Measurements from ENCODE around the gene PLEKHA8. TPM values are rescaled to one million over a fixed set of nuclear protein-coding genes. Genes with fewer than 3 reads are reported as not detected.

PLEKHA8 gene
- total RNA-seq, 2 experiments from 2014 or later = 16.8 to 17.1 TPM

- TF ChIP-seq CTCF (IDR thresholded peaks at IDR 0.05) = no peak
- DNase-seq (no peak), ATAC-seq (no peak)
- POLR2A ChIA-PET = interaction anchor here (0.9 kb wide), 1 partner anchor 15 kb away, joined by 3 read pairs; no protein-coding TSS in a partner anchor
- no peak overlapping the region for H3K27ac Mint-ChIP-seq
- no peaks in the 10 kb centered on the region for H3K4me1 Mint-ChIP-seq (ENCODE audit: low read depth)
- no peak overlapping the region for H3K4me3 Mint-ChIP-seq
- CTCF ChIA-PET = interaction anchor here (1.4 kb wide), 1 partner anchor 30 kb away, joined by 3 read pairs; no protein-coding TSS in a partner anchor
- H3K27me3 Mint-ChIP-seq = peaks cover 9% of the 10 kb centered on the region
- no peaks in the 10 kb centered on the region for H3K9me3 Mint-ChIP-seq
- H3K36me3 Mint-ChIP-seq (ENCODE audit: low read depth) = no peaks in the 10 kb centered on the region
- intact Hi-C loops (cut with micrococcal nuclease) = no loop called here
These were observed 25.1 kb upstream of the PLEKHA8 start for GRCh38 chr7:30003098-30003497.

DNA sequence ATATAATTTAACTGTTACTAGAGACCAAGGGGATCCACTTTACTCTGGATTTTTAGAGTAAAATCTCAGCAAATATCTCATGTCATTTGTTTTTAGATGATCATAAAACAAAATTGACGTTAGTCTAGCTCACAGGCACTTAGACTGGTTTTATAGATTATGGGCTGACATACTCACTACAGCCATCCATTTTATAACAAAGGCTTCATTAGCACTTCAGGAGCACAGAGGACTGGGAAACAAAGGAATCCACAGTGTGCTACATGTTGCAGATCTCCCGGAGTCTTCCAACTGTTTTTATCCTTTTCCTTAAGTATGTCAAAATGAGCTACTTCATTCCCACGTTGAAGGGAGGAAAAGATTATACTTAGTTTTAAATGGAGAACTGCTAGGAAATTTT, 22.7 kb upstream of the PLEKHA8 start:
- Mint-ChIP-seq H3K27me3 (peaks cover 3% of the 10 kb centered on the region), H3K9me3 (no peaks in the 10 kb centered on the region), H3K27ac (no peak overlapping the region), H3K4me1 (ENCODE audit: low read depth) (no peaks in the 10 kb centered on the region), H3K36me3 (ENCODE audit: low read depth) (no peaks in the 10 kb centered on the region), H3K4me3 (no peak overlapping the region)
- DNase-seq = no peak
- intact Hi-C loops (cut with micrococcal nuclease) = no loop called here
- TF ChIP-seq CTCF (IDR thresholded peaks at IDR 0.05) = no peak
- ATAC-seq = no peak
- ChIA-PET CTCF (no interaction called here), POLR2A (interaction anchor here (0.9 kb wide), 1 partner anchor 24 kb away, joined by 5 read pairs; no protein-coding TSS in a partner anchor)

DNA sequence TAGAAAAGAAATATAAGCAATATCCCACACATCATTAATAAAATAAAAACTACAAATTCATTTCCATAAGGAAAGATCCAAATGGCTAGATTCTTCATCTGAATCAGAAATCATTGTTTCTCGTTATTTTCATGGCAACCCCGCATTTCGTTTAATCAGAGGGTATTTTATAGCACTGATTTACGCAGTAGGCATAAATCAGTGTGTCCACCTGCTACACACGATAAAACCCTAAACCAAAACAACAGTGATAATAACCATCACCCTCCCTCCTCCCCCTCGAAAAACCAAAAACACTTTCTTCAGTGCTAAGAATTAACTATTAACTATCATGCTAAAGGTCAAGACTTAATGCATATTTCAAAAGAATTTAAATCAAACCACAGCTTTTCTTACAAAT, 18.2 kb upstream of the PLEKHA8 start:
- no peaks in the 10 kb centered on the region for H3K4me1 Mint-ChIP-seq (ENCODE audit: low read depth)
- intact Hi-C loops (cut with micrococcal nuclease) = no loop called here
- H3K27me3 Mint-ChIP-seq = no peaks in the 10 kb centered on the region
- peaks cover 7% of the 10 kb centered on the region for H3K36me3 Mint-ChIP-seq (ENCODE audit: low read depth)
- no peak overlapping the region for H3K27ac Mint-ChIP-seq
- CTCF ChIA-PET = no interaction called here
- H3K9me3 Mint-ChIP-seq = no peaks in the 10 kb centered on the region
- DNase-seq = no peak
- no peak for ATAC-seq
- POLR2A ChIA-PET = no interaction called here
- no peak overlapping the region for H3K4me3 Mint-ChIP-seq
- TF ChIP-seq CTCF (IDR thresholded peaks at IDR 0.05) = no peak

- peaks cover 9% of the 10 kb centered on the region for H3K36me3 Mint-ChIP-seq (ENCODE audit: low read depth)
- CTCF ChIA-PET = interaction anchor here (1.4 kb wide), 1 partner anchor 17 kb away, joined by 3 read pairs; no protein-coding TSS in a partner anchor
These were observed 15.5 kb upstream of the PLEKHA8 start for GRCh38 chr7:30012757-30013156.

DNA sequence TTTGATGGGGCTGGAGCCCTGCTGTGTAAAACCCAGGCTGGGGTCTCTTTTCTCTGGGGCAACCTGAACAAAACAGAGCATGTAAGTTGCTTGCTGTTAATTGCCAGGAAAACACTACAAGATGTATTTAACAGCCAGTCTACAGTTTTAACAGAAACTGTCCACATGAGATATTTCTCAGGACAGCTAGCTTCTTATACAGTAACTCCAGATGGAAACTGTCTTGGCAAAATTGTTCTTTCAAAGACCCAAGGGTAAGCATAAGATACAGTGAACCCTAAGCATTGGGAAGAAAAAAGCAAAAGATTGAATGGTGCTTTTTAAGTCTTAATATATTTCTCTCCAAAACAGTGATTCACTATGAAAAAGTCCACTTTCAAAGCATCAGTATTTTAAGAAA, 9.8 kb upstream of the PLEKHA8 start:
- H3K4me1 Mint-ChIP-seq (ENCODE audit: low read depth) = peaks cover 14% of the 10 kb centered on the region
- H3K9me3 Mint-ChIP-seq = no peaks in the 10 kb centered on the region
- CTCF ChIA-PET = no interaction called here
- H3K36me3 Mint-ChIP-seq (ENCODE audit: low read depth) = peaks cover 8% of the 10 kb centered on the region
- DNase-seq = no peak
- no peak for ATAC-seq
- POLR2A ChIA-PET = no interaction called here
- TF ChIP-seq CTCF (IDR thresholded peaks at IDR 0.05) = no peak
- no peak overlapping the region for H3K27ac Mint-ChIP-seq
- no peaks in the 10 kb centered on the region for H3K27me3 Mint-ChIP-seq
- H3K4me3 Mint-ChIP-seq = no peak overlapping the region
- intact Hi-C loops (cut with micrococcal nuclease) = no loop called here

More at GRCh38 chr7:30012757-30013156, 15.5 kb upstream of the PLEKHA8 start:
- POLR2A ChIA-PET = no interaction called here
- DNase-seq (no peak), ATAC-seq (no peak)
- Mint-ChIP-seq H3K4me1 (ENCODE audit: low read depth) (no peaks in the 10 kb centered on the region), H3K9me3 (no peaks in the 10 kb centered on the region), H3K27me3 (no peaks in the 10 kb centered on the region), H3K27ac (no peak overlapping the region), H3K4me3 (no peak overlapping the region)
- intact Hi-C loops (cut with micrococcal nuclease) = no loop called here
- no peak for TF ChIP-seq CTCF (IDR thresholded peaks at IDR 0.05)
